Measurements from ENCODE around the gene NFKBIA.
"Not testable (repeated sequence)": the region's sequence is repeated elsewhere in the genome, so short reads cannot be mapped to it uniquely, and the experiment has no call there.

The NFKBIA gene

DNA sequence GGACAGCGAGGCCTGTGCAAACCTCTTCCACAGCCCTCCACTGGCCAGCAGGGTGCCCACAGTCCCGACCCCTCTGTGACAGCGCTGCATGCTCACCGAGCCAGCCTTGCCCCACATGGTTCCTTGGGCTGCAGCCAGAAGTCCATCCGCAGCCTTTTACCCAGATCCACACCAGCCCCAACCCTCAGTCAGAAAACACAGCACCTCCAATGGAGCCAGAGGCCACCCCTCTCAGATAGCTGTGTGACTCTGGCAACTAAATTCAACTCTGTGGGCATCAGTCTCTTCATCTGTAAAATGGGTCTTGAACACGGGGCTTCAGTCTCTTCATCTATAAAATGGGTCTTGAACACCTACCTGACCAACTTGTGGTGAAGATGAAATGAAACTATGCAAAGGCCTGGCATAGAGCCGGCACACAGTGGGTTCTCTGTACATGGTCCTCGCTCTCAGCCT lies 38.0 kb downstream of the NFKBIA start:
- no peak for DNase-seq

- peak; percentile 69 to 77 for DNase-seq
Measured at GRCh38 chr14:35366056-35366451, 38.5 kb downstream of the NFKBIA start.

- DNase-seq: peak; percentile 87 to 89
Measured at GRCh38 chr14:35365130-35366055, 39.2 kb downstream of the NFKBIA start.

DNA sequence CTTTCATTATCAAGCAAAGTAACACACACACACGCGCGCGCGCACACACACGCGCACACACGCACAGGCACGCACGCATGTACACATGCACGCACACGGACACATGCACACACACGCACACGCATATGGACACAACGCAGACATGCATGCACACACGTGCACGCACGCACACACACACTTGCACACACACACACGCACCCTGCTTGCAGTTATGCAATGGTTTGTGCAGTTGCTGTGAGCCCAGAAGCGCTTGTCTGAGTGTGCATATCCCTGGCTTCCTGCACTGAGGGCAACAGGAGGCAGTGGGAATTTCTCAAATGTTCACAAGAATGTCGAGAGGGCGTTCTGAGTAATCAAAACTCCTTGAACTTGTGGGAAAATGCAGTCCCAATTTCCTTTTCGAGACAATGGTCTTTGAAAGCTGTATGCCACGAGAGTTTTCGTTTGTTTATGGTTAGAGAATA lies 41.6 kb downstream of the NFKBIA start:
- DNase-seq: no peak

- DNase-seq: no peak
Measured at GRCh38 chr14:35362450-35362849, 42.1 kb downstream of the NFKBIA start.

DNA sequence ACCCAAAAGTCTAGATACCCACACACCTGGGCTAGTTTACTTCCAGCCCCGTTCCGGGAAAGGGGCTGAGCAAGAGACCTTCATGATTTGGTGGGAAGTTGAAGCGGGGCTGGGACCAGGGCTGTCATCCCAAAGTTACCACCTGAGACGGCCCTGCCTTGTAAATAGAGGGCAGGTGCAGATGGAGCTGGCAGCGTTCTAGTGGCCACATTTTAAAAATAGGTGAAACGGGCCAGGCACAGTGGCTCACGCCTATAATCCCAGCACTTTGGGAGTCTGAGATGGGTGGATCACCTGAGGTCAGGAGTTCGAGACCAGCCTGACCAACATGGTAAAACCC lies 43.4 kb downstream of the NFKBIA start:
- no peak for DNase-seq

DNA sequence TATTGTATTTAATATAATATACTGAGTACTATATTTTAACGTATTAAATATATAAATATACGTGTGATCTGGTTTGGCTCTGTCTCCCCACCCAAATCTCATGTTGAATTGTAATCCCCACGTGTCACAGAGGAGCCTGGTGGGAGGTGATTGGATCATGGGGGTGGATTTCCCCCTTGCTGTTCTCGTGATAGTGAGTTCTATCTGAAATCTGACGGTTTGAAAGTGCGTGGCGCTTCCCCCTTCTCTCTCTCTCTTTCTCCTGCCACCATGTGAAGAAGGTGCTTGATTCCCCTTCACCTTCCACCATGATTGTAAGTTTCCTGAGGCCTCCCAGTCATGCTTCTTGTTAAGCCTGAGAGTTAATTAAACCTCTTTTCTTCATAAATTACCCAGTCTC lies 44.9 kb downstream of the NFKBIA start:
- DNase-seq: not testable (repeated sequence)

- DNase-seq: peak; percentile 63 to 68
Measured at GRCh38 chr14:35355981-35356841, 48.3 kb downstream of the NFKBIA start.

- DNase-seq: not testable (repeated sequence)
Measured at GRCh38 chr14:35355235-35355634, 49.3 kb downstream of the NFKBIA start.

- no peak for DNase-seq
Measured at GRCh38 chr14:35353409-35354172, 51.0 kb downstream of the NFKBIA start.

- DNase-seq: no peak
Measured at GRCh38 chr14:35352274-35353233, 52.0 kb downstream of the NFKBIA start.

- DNase-seq: no peak
Measured at GRCh38 chr14:35351897-35352273, 52.7 kb downstream of the NFKBIA start.
